HG03378 (cell line): ENCODE results near the gene MLC1.

Experiments
- ATAC-seq: cut with Tn5 transposase; IDR thresholded peaks from one replicate; pipeline ENCODE4 v1.9.1; 2021; ENCODE audit warnings: mild to moderate bottlenecking, moderate library complexity; ENCODE audit not compliant: unreplicated experiment

Gene MLC1

DNA sequence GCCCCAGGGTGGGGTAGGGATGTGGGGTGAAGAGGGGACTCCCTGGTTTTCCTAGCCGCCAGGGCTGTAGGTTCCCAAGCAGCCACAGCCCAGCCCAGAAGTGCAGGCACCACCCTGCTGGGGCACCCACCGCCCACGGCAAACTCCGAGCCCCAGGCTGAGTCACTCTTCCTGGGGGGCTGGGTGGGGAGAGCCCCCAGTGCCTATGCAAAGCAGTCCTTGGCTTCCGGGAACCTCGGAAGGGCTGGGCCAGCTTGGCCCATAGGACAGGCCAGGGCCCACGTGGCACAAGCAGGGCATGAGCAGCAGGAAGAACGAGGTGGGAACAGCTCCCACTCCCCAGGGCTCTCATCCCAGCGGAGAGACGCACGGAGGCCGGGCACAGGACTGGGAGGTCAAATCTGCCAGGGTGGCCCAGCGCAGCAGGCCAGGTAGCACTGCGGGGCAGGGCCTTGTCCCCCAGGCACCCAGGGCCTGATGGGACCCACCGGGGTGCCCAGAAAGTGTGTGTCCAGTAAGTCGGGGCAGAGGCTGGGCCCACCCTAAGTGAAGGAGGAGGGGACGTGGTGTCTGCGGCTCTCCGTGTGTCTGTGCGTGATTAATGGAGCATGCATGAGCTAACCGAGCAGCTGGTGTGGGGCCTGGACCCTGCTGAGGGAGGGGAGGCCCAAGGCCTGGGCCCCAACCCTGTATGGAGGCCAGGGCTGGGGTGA lies 68.1 kb downstream of the MLC1 start:
- ATAC-seq: no peak

DNA sequence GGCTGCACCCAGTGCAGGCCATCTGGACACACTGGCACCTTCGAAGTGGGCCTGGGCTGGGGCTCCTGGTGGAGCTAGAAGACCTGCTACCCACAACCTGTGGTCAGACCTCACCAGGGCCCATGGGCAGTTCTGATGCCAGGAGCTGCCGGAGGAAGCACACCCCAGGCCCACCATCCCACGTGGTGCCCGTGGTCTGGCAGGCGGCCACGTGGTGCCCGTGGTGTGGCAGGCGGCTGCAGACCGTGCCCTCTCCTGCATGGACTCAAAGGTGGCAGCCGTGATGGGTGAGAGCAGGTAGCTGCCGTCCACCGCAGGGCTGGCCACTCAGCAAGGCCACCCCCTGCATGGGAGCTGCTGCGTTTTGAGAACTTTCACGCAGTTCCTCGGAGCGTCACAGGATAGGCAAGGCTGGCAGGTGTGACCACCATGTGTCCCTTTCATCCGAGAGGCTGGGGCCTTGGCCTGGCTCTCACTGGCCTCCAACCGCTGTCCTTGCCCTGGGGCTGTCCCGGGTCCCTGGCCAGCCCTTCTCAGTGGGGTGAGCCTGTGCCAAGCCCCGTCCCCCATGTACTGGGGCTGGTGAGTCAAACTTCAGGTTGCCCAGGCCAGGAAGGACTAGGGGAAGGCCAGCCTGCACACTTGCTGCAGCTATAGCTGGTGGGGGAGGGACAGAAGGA lies 68.8 kb downstream of the MLC1 start:
- no peak for ATAC-seq

- no peak for ATAC-seq
Observed at GRCh38 chr22:50015451-50016307, 69.5 kb downstream of the MLC1 start.

DNA sequence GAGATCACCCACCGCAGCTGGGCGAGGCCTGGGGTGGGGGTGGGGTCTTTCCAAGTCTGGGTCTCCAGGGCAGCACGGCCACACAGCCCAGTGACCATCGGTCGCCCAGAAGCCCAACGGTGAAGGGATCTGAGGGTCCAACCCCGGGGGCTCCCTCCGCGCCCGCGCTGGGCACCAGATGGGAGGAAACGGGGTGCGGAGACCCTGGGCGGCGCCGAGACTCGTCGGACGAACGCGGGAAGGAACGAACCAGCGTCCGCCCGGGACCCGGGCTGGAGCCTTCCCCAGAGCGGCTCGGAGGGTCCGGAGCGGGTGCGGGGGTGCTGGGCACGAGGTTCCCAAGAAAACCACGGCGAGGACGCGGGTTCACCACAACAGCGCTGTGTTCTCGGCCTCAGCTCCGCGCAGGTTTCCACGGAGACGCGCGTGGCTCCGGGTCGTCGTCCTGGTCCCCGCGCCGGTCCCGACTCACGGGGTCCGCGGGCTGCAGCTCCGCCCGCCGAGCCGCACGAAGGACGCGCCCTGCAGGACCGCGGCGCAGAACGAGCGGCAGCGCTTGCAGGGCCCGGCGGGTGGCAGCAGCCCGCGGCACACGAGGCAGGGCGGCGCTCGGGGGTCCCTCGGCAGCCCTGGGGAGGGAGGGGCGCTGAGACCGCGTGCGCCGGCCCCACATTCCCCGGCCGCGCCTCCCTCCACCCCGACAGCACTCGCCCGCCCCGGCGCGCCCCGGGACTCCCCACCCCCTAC lies 70.4 kb downstream of the MLC1 start:
- ATAC-seq: no peak

DNA sequence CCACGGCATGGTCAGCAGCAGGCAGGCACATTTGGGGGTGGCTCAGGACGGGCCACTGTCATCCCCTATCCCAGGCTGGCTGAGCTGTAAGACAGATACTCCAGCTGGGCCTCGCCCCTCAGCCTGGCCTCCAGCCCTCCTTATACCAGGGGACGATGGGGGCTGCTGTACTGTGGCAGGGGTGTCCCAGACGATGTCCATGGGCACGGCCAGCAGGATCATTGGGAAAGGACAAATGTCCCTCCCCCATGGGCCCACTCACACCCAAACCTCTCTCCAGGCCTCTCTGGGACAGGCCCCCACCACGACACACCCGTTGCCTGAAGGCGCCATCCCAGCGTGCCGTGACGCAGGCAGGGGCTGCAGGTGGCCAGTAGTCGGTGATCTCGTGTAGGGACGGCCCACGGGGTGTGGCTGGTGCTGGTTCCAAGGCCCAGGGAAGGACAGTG lies 71.1 kb downstream of the MLC1 start:
- no peak for ATAC-seq

- no peak for ATAC-seq
Observed at GRCh38 chr22:50012211-50013181, 72.7 kb downstream of the MLC1 start, which contains the start of gene IL17REL. Gene IL17REL, minus strand, starts transcription at chr22:50012765. Its CDS starts 119 bp downstream, at chr22:50012646.

DNA sequence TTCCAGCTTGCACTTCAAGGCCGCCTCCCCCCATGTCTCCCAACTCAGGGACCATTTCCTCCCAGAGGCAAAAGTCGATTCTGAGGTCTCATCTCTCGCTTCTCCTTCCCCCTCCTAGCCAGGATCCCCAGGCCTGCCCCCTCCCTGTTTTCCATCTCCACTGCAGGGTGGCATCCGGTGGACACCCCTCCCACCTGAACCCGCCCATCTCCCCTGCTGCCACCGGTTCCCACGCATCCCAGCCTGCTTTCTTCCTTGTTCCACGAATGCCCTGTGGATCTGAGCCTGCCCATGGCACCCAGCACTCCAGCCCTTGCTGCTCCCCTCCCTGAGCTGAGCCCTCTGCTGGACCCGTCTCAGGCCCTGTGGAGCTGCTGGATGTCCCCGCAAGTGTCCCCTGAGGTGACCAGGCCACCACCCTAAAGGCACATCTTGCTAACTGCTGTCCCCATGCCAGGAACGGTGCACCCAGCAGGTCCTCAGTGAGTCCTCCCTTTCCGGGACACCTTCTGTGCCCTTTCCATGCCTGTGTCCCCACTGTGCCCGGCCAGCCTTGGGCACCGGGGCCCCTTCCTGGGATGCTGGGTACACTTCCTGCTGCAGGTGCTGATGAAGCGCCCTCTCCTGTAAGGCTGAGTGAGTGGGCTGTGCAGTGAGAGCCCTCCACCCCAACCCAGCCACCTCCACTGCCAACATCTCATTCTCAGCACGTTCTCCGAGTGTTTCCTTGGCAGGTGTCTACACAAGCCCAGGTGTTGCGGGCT lies 73.6 kb downstream of the MLC1 start:
- no peak for ATAC-seq

GRCh38 chr22:50010676-50011446 lies 74.4 kb downstream of the MLC1 start:
- no peak for ATAC-seq

DNA sequence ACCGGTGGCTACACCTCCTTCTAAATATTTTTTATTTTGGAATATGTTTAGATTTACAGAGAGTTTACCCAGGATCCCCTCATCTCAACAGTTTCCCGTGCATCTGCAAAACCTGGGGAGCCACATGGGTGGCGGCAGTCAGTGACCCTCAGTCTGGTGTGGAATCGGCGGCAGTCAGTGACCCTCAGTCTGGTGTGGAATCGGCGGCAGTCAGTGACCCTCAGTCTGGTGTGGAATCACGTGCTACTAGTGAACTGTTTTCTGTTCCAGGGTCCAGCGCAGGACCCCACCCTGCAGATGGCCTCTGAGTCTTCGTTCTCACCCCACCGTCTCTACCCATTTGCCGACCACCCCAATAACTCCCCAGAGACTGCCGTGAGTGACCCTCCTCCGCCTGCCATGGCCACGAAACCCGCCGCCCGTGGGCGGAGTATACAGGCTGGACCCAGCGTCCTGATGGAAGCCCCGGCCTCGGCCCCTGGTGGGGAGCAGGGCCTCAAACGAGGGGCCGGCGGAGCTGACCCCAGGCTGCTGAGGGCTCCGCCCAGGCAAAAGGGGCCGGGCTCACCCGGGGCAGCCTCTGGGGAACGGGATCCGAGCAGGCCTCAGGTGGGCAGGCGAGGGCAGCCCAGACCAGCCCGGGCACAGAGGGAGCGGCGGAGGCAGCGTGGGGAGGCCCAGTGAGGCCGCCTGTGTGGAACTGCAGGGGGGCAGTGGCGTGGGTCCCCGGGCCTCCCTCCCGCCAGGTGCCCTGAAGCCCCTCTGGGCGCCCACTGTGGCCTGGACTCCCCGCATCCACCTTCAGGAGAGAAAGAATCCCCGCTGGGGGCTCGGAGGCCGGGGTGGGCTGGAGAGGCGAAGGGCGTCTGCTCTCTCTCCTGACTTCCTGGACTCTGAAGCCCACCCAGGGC lies 75.2 kb downstream of the MLC1 start:
- no peak for ATAC-seq
